GM12892 (cell line): ENCODE results near the gene HIP1R.

Source experiments
- POLR2A ChIP-seq: IDR thresholded peaks from 2 replicates; pipeline ENCODE4 v1.6.1; 2011; ENCODE audit warnings: low read depth, low read length, control low read depth
- TAF1 ChIP-seq: IDR thresholded peaks from 2 replicates; pipeline ENCODE4 v1.6.1; 2011; ENCODE audit warnings: low read depth, mild to moderate bottlenecking, control low read depth, low read length, borderline replicate concordance

DNA sequence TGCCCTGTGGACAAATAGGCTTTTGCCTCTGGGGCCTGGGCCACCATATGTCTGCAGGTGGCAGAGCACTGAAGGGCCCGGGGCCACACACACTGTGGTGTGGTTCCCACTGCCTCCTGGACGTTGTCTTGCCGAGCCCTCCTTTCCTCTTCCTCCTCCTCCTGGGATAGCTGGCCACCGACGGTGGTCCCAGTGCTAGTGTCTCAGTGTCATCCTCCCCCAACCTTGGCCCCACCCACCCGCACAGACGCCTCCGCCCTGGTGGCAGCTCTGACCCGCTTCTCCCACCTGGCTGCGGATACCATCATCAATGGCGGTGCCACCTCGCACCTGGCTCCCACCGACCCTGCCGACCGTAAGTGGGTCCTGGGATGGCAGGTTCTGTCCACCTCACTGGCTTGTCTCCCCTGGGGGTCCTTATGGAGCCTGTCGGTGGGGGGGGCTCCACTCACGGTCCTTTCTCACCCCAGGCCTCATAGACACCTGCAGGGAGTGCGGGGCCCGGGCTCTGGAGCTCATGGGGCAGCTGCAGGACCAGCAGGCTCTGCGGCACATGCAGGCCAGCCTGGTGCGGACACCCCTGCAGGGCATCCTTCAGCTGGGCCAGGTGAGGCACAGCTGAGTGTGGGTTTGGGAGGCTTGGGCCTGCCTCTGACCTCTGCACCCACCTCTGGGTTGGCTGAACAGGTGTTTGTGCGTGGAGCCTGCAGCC lies 23.5 kb downstream of the HIP1R start:
- TF ChIP-seq POLR2A (no peak), TAF1 (no peak)
